Activated T-cell treated with anti-CD3 and anti-CD28 coated beads for 4 hours (primary cell): ENCODE measurements around the gene NPLOC4.

ENCODE experiments used
- DNase-seq: peaks from one replicate; pipeline ENCODE4 v3.0.0-alpha.2; 2020

NPLOC4 gene

DNA sequence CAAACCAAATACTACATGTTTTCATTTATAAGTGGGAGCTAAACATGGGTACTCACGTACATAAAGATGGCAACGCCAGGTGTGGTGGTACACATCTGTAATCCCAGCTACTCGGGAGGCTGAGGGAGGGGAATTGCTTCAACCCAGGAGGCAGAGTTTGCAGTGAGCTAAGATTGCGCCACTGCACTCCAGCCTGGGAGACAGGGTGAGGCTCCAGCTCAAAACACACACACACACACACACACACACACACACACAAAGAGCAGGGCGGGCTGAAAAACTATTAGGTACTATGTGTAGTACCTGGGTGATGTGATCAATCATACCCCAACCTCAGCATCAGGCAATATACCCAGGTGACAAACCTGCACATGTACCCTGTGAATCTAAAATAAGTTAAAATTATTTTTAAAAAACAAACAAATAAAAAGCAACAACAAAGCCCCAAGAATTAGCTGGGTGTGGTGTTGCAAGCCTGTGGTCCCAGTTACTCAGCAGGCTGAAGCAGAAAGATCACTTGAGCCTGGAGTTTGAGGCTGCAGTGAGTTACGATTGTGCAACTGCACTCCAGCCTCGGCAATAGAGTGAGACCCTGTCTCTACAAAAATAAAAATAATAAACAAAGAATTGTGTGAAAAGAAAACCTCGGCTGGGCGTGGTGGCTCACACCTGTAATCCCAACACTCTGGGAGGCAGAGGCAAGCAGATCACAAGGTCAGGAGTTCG, 72.9 kb downstream of the NPLOC4 start:
- no peak for DNase-seq

- no peak for DNase-seq
These were observed 75.4 kb downstream of the NPLOC4 start for GRCh38 chr17:81561494-81561885.

DNA sequence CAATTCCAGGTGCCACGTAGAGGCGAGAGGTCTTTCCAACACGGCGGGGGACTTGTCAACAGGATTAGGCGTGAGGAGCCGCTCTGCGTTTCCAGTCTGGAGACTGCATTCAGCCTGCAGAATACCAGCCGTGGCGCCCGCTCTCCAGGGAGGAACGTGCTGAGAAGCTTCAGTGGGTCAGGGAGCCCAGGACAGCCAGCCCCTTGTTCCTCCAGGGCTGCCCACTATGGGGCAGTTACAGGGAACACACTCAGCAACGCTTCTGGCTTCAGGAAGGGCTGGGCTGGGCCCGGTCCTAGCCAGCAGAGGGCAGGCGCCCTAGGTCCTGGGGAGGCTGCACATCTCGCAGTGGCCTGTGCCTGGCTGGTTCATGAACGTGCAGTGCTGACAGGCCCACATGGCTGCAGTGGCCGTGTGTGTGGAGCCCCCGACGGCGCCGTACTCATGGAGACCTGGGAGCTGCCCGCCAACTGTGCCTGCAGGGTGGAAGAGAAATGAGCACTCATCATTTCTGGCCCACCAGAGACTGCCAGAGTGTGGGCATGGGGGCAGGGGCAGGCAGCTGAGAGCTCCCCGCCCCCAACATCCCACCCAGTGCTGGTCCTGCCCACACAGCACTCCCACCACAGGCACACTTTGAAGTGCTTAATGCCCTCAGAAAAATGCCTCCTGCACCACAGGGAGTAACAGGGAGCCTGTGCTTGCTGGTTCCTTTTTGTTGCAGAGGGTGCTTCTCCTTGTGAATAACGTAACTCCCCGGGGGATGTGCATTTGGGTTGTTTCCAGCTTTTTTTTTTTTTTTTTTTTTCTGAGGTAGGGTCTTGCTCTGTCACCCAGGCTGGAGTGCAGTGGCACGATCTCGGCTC, 77.7 kb downstream of the NPLOC4 start:
- no peak for DNase-seq

DNA sequence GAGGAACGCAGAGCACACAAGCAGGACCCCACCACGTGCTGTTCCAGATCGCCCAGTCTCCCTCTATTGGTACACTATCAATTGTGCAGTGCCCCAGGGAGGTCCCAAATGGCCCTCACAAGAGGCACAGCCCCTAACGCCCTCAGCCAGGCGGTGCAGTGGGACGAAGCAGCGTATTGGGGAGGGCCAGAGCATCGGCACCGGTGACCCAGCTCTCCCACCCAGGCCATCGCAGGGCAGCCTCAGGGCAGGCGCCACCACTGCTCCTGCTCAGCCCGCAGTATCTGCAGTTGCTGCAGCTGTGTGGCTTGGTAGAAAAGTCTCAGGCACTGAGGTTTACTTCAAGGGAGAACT, 78.8 kb downstream of the NPLOC4 start:
- no peak for DNase-seq

DNA sequence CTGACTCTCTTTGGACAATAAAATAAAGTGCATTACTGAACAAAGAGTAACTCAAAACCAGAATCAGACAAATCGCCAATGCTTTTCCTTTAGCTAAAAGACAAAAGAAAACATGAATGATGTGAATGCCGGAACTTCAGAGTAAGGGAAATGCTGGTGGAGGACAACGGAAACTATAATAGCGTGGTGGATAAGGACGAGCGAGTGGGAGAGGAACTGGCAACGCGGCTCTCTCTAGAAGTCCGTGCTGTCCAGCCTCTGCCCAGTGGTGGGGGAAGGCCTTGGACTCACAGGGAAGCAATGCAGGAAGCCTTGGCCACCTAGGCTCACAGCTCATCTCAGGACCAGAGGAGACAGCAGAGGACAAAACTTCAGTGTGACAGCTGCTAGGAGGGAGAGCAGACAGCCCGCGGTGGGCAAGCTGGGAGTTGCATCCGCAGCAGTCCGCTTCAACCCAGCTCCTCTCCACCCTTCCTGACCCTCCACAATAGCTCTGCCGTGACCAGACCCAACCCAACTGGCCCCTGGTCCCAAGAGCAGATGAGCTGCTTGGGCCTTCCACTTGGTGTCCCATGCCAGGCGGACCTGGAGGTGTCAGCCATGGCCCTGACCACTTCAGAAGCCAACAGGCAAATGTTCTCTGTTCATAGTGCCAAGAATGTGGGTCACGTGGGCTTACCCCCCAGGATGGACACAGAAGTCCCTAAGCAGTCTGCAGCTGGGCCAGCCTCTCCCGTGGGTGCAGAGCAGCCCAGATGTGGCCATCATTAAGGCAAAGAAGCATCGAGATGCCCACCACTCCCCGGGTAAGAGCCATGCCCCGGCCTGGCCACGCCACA, 79.4 kb downstream of the NPLOC4 start:
- no peak for DNase-seq

- DNase-seq = no peak
These were observed 80.0 kb downstream of the NPLOC4 start for GRCh38 chr17:81556863-81557262.

- no peak for DNase-seq
These were observed 80.7 kb downstream of the NPLOC4 start for GRCh38 chr17:81556175-81556691.

DNA sequence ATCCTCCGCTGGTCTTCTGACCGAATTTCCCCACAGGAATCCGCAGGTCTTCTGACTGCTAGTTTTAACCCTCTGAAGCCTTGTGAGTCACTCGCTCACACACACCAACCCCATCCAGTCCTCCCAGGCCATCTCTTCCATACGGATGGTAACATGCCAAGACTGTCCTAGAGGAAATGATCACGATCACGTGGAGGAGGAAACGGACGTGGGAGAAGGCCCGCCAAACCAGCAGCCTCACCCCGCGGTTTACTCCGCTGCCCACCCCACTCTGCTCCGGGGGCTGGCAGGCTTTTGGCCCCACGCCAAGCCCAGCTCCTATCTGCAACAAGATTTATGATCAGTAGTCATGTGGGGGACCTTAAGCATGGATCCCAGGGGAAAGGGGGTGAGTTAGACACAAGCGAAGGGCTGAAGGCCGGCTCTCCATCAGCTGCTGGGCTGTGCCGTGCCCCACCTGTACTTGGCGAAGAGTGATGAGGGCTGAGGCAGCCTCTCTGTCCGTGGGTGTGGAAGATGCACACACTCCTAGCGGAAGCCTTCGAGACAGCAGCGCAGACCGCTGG, 83.2 kb downstream of the NPLOC4 start:
- DNase-seq = no peak

DNA sequence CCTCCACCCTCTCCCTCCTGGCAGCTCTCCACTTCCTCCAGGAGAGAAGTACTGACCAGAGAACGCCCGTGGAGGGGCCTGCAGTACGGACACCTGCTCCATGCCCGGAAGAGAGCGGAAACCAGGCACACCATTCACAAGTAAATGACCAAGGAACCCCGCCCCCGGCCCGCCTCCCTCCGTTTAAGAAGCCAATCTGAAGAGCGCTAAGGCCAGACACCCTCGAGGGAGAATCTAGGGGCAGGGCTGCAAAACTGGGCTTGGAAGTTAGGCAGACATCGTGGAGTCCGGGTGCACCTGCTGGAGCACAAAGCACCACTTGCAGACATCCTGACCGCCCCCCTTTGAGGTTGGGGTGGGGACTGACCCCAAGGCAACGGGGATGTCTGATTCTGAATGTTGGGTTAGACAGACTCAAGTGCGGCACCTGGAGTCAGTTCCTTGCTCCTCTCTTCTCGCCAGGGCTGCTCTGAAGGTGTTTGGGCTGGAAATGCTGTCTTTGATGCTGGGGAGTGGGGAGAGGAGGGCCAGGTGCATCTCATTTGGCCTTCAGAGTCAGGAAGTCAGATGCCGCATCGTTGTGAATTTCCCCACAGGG, 83.8 kb downstream of the NPLOC4 start:
- DNase-seq = peak; percentile 61

- peak; percentile 67 for DNase-seq
These were observed 84.5 kb downstream of the NPLOC4 start, which contains the start of gene FAAP100 for GRCh38 chr17:81552244-81553017. TSS of gene FAAP100 (minus strand) at chr17:81552353. CDS start at chr17:81552330, 23 bp downstream.

GRCh38 chr17:81551458-81552243, 85.3 kb downstream of the NPLOC4 start:
- DNase-seq = no peak

DNA sequence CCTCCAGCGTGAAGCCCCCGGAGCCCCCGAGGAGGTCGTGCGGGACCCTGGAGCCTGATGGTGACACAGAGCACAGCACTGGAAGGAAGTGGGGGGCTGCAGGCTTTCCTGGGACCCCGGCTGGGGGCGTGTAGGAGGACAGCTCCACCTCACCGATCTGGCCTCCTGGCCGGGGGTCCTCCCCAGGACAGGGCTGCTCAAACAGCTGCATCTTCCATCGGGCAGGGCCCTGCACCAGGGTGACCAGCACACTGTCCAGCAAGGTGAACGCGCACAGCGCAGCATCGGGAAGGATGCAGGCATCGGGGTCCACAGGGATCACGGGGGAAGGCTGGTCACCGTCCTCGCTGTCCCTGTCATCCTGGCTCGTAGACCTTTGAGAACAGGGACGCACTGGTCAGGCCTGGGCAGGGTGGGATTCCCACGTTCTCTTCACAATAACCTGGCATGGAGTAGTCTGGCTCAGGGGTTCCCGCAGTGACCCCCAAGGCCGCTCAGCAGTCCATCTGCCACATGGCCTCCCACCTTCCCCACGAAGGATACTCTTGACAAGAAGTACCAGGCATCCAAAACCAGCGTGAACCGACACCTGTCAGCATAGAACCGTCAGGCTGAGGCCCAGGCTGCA, 86.0 kb downstream of the NPLOC4 start:
- DNase-seq = no peak

- no peak for DNase-seq
These were observed 86.6 kb downstream of the NPLOC4 start for GRCh38 chr17:81550285-81550684.

DNA sequence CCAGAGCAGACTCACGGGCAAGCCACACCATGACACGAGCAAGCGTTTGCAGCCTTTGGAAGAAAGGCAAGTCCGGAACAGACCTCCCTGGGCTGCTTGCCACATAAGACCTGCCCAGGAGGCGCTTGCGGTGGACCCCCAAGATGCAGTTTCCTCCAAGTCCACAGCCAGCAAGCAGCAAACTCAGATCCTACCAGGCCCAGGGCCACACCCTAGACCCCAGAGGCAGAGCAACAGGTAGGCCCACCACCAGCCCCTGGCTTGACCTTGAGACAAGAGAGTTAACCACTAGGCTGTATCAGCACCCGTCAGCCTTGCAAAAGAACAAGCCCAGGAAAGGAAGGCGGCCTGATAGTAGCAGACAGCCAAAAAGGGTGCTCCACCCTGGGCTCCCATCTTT, 87.1 kb downstream of the NPLOC4 start:
- DNase-seq = no peak

DNA sequence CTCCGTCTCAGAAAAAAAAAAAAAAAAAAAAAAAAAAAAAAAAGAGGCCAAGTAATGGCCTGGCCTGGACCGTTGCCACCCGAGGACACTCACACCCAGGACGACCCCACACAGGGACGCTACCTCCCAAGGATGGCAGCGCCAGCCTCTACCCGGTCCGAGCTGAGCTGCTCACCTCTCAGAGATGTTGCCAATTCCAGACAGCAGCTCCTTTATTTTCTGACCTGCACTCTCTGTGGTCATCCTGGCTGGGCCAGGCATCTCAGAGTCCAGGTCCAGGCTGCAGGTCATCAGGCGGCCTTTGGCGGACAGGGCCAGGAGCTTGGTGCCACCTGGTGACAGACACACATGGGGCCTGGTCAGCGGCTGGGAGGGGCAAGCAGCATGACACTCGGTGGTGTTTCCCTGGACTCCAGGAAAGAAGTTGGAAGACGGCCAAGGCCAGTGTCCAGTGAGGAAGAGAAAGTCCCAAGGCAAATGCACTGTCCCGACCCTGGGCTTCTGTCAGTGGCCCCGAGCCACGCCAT, 87.8 kb downstream of the NPLOC4 start:
- DNase-seq = no peak

DNA sequence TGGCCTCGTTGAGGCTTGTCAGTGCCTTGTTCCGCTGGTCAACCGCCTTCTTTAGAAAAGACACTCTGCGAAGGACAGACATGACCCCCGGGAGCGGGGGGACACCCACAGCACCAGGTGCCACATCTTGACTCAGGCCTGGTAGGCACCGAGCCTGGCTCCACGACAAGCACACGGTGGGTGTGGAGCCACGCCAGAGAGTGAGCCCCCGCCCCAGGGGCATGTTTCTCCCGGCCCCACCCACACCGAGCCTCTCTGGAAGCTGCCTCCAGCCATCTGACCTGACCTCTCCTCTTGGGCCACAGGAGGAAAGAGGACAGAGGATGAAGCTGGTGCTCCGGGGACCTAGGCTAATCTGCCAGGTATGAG, 89.3 kb downstream of the NPLOC4 start:
- no peak for DNase-seq

DNA sequence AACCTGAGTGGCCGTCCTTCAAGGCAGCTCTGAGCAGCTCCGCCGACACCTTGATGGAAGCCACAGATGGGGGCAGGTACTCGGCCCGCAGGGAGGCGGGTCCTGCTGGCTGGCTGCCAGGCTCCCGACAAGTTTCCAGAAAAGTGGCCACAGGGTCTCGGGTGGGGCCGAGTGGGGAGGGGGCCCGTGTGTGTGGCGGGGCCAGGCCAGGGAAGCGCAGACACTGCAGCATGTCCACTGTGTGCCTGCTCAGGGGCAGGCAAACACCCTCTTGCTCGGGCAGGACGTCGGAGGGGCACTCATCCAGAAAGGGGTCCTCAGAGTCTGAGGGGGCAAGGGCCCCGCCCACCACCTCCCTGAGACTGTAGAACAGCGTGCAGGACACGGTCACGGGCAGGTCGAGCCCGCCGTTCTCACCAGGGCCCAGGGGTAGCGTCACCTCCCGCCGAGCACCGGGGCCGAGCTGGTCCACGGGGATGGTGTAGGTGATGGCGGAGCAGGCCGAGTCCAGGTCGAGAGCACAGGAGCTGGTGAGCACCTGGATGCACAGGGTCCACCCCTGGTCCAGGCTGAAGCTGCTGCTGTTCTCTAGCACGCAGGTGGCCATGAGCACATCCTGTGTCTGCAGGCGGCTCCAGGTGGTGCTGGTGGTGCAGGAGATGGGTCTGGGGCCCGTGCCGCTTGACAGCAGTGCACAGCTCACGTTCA, 89.9 kb downstream of the NPLOC4 start:
- no peak for DNase-seq

- no peak for DNase-seq
These were observed 91.6 kb downstream of the NPLOC4 start for GRCh38 chr17:81545160-81545949.
